A673 (cell line): ENCODE measurements around the gene TAF1C. TPM values are rescaled to one million over a fixed set of nuclear protein-coding genes. Genes with fewer than 3 reads are reported as not detected.

ENCODE experiments used
- BruUV-seq: library from RNA; stranded (reverse); fragments of 400-500 nt; replicated peaks from 2 replicates; lab custom pipeline; 2021; lab: Mats Ljungman, UMichigan
- CTCF ChIA-PET: fragments of 300-600 bp; sonication (Branson Sonifier 250); formaldehyde crosslinking; loops from one replicate; lab custom pipeline; 2022; ENCODE audit warnings: antibody characterized with exemption; lab: Charles Lee
- POLR2A ChIA-PET: fragments of 300-600 bp; sonication (Branson Sonifier 250); formaldehyde crosslinking; loops from one replicate; lab custom pipeline; 2022; ENCODE audit warnings: antibody characterized with exemption; ENCODE audit not compliant: low non-redundant PET; lab: Charles Lee
- DNase-seq: peaks from one replicate; pipeline ENCODE4 v3.0.0-alpha.2; 2015; ENCODE audit warnings: low spot score
- H3K27ac ChIP-seq: fragments of 200-600 bp; sonication (generic); 2 replicates; pipeline ENCODE4 v1.5.1; 2016; ENCODE audit warnings: mixed run types, low read depth, mild to moderate bottlenecking, mixed read lengths, antibody characterized with exemption, low read length; ENCODE audit not compliant: poor library complexity, severe bottlenecking
- H3K27me3 ChIP-seq: fragments of 200-600 bp; sonication (generic); replicated peaks from 2 replicates; pipeline ENCODE4 v1.6.1; 2017; ENCODE audit warnings: mixed run types, low read depth, mild to moderate bottlenecking, mixed read lengths, antibody characterized with exemption, low read length; ENCODE audit not compliant: insufficient read depth, poor library complexity
- H3K36me3 ChIP-seq: fragments of 200-600 bp; sonication (generic); 2 replicates; pipeline ENCODE4 v1.6.1; 2016; ENCODE audit warnings: mixed run types, mild to moderate bottlenecking, mixed read lengths, antibody characterized with exemption, low read length; ENCODE audit not compliant: insufficient read depth, poor library complexity, severe bottlenecking
- H3K4me1 ChIP-seq: fragments of 200-600 bp; sonication (generic); 2 replicates; pipeline ENCODE4 v1.6.1; 2017; ENCODE audit warnings: mixed run types, mild to moderate bottlenecking, mixed read lengths, antibody characterized with exemption, low read length; ENCODE audit not compliant: insufficient read depth, poor library complexity, severe bottlenecking
- H3K4me3 ChIP-seq: fragments of 200-600 bp; sonication (generic); 2 replicates; pipeline ENCODE4 v1.5.1; 2016; ENCODE audit warnings: low read depth, mixed run types, mild to moderate bottlenecking, mixed read lengths, low read length; ENCODE audit not compliant: poor library complexity, severe bottlenecking
- H3K9me3 ChIP-seq: fragments of 200-600 bp; sonication (generic); 2 replicates; pipeline ENCODE4 v1.6.1; 2016; ENCODE audit warnings: mixed run types, low read depth, mild to moderate bottlenecking, mixed read lengths, antibody characterized with exemption, low read length; ENCODE audit not compliant: poor library complexity, severe bottlenecking
- EZH2 ChIP-seq: fragments of 200-600 bp; sonication (generic); IDR thresholded peaks from 2 replicates; pipeline ENCODE4 v1.6.1; 2017; ENCODE audit warnings: borderline replicate concordance, low read depth, mild to moderate bottlenecking, mixed read lengths, antibody characterized with exemption, low read length; ENCODE audit not compliant: poor library complexity, severe bottlenecking
- intact Hi-C: fragments of 100-400 bp; cut with micrococcal nuclease; formaldehyde crosslinking; loops from one replicate; pipeline ENCODE4 v1.10.0; 2022; ENCODE audit not compliant: unreplicated experiment
- total RNA-seq: library from RNA; stranded (reverse); gene quantifications from 2 replicates; pipeline ENCODE4 v1.2.3, GENCODE V29; 2021
- TF ChIP-seq, protein P1 (sequence below): fragments of 300-800, 200-600 bp; sonication (generic); conservative IDR thresholded peaks from 2 replicates; pipeline ENCODE4 v1.5.1; 2017; ENCODE audit warnings: low read depth, mild to moderate bottlenecking, antibody characterized with exemption, low read length, moderate library complexity, mixed read lengths

Gene TAF1C
- total RNA-seq, 1 experiment from 2014 or later = 58.4 TPM

GRCh38 chr16:84166796-84167695 lies 19.8 kb downstream of the TAF1C start:
- intact Hi-C loops = no loop called here
- H3K27ac ChIP-seq = no peak overlapping the region
- no peak for DNase-seq
- peaks cover 12% of the 10 kb centered on the region for H3K27me3 ChIP-seq
- no peaks in the 10 kb centered on the region for H3K4me1 ChIP-seq
- no peaks in the 10 kb centered on the region for H3K9me3 ChIP-seq
- ChIA-PET CTCF (no interaction called here), POLR2A (no interaction called here)
- TF ChIP-seq EZH2 = no peak
- TF ChIP-seq, protein P1, sequence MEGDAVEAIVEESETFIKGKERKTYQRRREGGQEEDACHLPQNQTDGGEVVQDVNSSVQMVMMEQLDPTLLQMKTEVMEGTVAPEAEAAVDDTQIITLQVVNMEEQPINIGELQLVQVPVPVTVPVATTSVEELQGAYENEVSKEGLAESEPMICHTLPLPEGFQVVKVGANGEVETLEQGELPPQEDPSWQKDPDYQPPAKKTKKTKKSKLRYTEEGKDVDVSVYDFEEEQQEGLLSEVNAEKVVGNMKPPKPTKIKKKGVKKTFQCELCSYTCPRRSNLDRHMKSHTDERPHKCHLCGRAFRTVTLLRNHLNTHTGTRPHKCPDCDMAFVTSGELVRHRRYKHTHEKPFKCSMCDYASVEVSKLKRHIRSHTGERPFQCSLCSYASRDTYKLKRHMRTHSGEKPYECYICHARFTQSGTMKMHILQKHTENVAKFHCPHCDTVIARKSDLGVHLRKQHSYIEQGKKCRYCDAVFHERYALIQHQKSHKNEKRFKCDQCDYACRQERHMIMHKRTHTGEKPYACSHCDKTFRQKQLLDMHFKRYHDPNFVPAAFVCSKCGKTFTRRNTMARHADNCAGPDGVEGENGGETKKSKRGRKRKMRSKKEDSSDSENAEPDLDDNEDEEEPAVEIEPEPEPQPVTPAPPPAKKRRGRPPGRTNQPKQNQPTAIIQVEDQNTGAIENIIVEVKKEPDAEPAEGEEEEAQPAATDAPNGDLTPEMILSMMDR = no peak
- no TSS peak for BruUV-seq
- H3K4me3 ChIP-seq = no peak overlapping the region
- no peaks in the 10 kb centered on the region for H3K36me3 ChIP-seq

DNA sequence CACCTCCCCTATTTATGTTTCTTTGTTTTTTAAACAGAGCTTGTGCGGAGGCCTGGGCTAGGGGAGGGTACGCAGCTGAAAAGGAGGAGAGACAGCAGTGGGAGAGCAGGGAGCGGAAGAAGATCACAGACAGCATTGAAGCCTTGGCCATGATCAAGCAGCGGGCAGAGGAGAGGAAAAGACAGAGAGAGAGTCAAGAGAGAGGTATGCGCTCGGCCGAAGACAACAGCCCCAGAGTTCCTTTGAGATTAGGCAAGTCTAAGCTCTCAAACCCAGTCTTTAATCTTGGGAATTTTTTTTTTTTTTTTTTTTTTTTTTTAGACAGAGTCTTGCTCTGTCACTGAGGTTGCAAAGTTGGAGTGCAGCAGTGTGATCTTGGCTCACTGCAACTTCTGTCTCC lies 21.1 kb downstream of the TAF1C start:
- Histone ChIP-seq H3K9me3 (no peaks in the 10 kb centered on the region), H3K4me1 (no peaks in the 10 kb centered on the region), H3K27ac (no peak overlapping the region), H3K36me3 (no peaks in the 10 kb centered on the region), H3K27me3 (peaks cover 18% of the 10 kb centered on the region), H3K4me3 (no peak overlapping the region)
- DNase-seq = no peak
- POLR2A ChIA-PET = no interaction called here
- intact Hi-C loops = no loop called here
- TF ChIP-seq EZH2 = no peak
- TF ChIP-seq, protein P1 = no peak
- CTCF ChIA-PET = no interaction called here
- BruUV-seq = no TSS peak

- POLR2A ChIA-PET = no interaction called here
Observed at GRCh38 chr16:84161801-84162200, 25.1 kb downstream of the TAF1C start.

More at GRCh38 chr16:84161801-84162200, 25.1 kb downstream of the TAF1C start:
- no TSS peak for BruUV-seq
- Histone ChIP-seq H3K9me3 (no peaks in the 10 kb centered on the region), H3K4me1 (no peaks in the 10 kb centered on the region), H3K4me3 (no peak overlapping the region), H3K27me3 (peaks cover 33% of the 10 kb centered on the region), H3K27ac (no peak overlapping the region), H3K36me3 (no peaks in the 10 kb centered on the region)
- no peak for DNase-seq
- TF ChIP-seq, protein P1 = no peak
- TF ChIP-seq EZH2 = no peak
- intact Hi-C loops = no loop called here
- CTCF ChIA-PET = no interaction called here
